Sigmoid colon (tissue), 7 donors: ENCODE results near the gene FARSB. TPM values are rescaled to one million over a fixed set of nuclear protein-coding genes. Genes with fewer than 3 reads are reported as not detected.

ENCODE experiments used
- DNase-seq: peaks from one replicate; pipeline ENCODE4 v3.0.0-alpha.2; 2019
- H3K27ac ChIP-seq, 4 donors: fragments of 200-600 bp; sonication (generic); one replicate each; pipeline ENCODE4 v1.5.1; 2016 to 2019; ENCODE audit warnings: mild to moderate bottlenecking in 1 of 4
- H3K27me3 ChIP-seq, 3 donors: fragments of 200-600 bp; sonication (generic); one replicate each; pipeline ENCODE4 v1.5.1; 2019; ENCODE audit warnings: mild to moderate bottlenecking in 1 of 3
- H3K36me3 ChIP-seq, 4 donors: fragments of 200-600 bp; sonication (generic); one replicate each; pipeline ENCODE4 v1.5.1; 2016 to 2019
- H3K4me1 ChIP-seq, 4 donors: fragments of 200-600 bp; sonication (generic); one replicate each; pipeline ENCODE4 v1.5.1; 2017 to 2019
- H3K4me3 ChIP-seq, 4 donors: fragments of 200-600 bp; sonication (generic); one replicate each; pipeline ENCODE4 v1.5.1; 2017 to 2019; ENCODE audit warnings: mild to moderate bottlenecking in 2 of 4, moderate library complexity in 1 of 4
- H3K9me3 ChIP-seq, 4 donors: fragments of 200-600 bp in 3 of 4; sonication (generic) in 3 of 4; one replicate each; pipeline versions ENCODE4 v1.5.1 to v1.6.1; 2013 to 2019
- EP300 ChIP-seq, 4 donors: sonication (generic); formaldehyde crosslinking; IDR thresholded peaks; one replicate each; pipeline ENCODE4 v1.6.1; 2017; ENCODE audit warnings: antibody characterized with exemption in 4 of 4
- POLR2A ChIP-seq, 2 donors: fragments of 450-650 bp; IDR thresholded peaks; one replicate each; pipeline ENCODE4 v1.6.1; 2016; ENCODE audit warnings: antibody characterized with exemption in 2 of 2, mild to moderate bottlenecking in 2 of 2, moderate library complexity in 2 of 2
- POLR2AphosphoS5 ChIP-seq, 4 donors: sonication (generic); formaldehyde crosslinking; IDR thresholded peaks; one replicate each; pipeline ENCODE4 v1.6.1; 2017; ENCODE audit warnings: antibody characterized with exemption in 4 of 4
- WGBS, 2 donors: extraction: QIAGEN DNeasy Blood & Tissue Kit; methylation state at CpG; one replicate each; pipeline ENCODE4 v1.1.7; 2013; 5-methylcytosine and 5-hydroxymethylcytosine counted together
- intact Hi-C: fragments of 100-400 bp; cut with DNase I; formaldehyde crosslinking; loops from one replicate; pipeline ENCODE4 v1.15.1; 2023
- polyA plus RNA-seq, 3 donors: library from polyadenylated mRNA; stranded (reverse); fragments of 200-250 nt; gene quantifications; one replicate each; pipeline ENCODE4 v1.2.3, GENCODE V29; 2013
- total RNA-seq, 4 donors: library from RNA; depleted of rRNA; stranded (reverse); fragments of >200 nt; gene quantifications; one replicate each; pipeline ENCODE4 v1.1.0, GENCODE V29; 2016
- TF ChIP-seq, protein P1 (sequence below), 4 experiments: fragments of 450-650 bp in 3 of 4; fragments of 200-600 bp in 1 of 4; IDR thresholded peaks; one replicate each; pipeline ENCODE4 v1.5.1; 2016 to 2019; ENCODE audit warnings: antibody characterized with exemption in 4 of 4, mild to moderate bottlenecking in 3 of 4, moderate library complexity in 2 of 4
- donor health status: healthy with polysubstance abuse.
- donor health status: Bipolar disorder and iron deficiency.
- donor health status: healthy.

The FARSB gene
- total and polyA plus RNA-seq, 7 donors, result 8.3 to 23.0 (median 15.2) TPM

DNA sequence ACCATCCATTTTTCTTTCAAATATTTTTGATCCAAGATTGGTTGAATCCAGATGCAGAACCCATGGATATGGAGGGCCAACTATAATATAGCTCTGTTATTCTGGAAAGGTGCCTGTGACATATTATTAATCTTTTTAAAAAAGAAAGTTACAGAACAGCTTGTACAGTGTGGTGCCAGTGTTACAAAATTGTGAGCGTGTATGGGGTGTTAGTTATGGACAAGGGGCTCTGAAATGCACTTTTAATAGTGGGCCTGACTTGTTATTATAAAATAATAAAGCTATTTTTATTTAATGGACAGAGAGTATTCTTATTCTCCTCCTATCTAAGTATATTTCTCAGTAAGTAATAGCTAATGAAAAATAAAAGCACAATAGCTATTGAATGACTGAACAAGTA lies 111.2 kb downstream of the FARSB start:
- Histone ChIP-seq H3K9me3 (no peaks in the 10 kb centered on the region), H3K4me3 (no peak overlapping the region), H3K36me3 (no peaks in the 10 kb centered on the region), H3K27ac (no peak overlapping the region), H3K27me3 (no peaks in the 10 kb centered on the region), H3K4me1 (peaks cover 0 to 47% (median 27%) of the 10 kb centered on the region in 4 donors)
- WGBS, 2 donors, result 91 to 94% methylated on average over 1 of the region's 1 CpG
- TF ChIP-seq EP300 (IDR thresholded peaks at IDR 0.05) (no peak), POLR2A (IDR thresholded peaks at IDR 0.05) (no peak)
- intact Hi-C loops, result no loop called here
- no peak for DNase-seq

DNA sequence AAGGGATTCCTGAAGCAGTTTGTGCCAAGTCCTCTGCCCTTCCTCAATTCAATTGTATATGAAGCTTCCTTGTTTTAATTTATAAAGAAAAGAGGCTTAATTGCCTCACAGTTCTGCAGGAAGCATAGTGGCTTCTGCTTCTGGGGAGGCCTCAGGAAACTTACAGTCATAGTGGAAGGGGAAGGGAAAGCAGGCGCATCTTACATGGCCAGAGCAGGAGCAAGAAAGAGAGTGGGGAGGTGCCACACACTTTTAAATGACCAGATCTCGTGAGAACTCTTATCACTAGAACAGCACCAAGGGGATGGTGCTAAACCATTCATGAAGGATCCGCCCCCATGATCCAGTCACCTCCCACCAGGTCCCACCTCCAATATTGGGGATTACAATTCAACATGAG lies 117.4 kb downstream of the FARSB start:
- H3K4me3 ChIP-seq, result no peak overlapping the region
- no peak for DNase-seq
- WGBS, 2 donors, result 85 to 92% methylated on average over 3 of the region's 3 CpGs
- no peaks in the 10 kb centered on the region for H3K36me3 ChIP-seq
- no peaks in the 10 kb centered on the region for H3K9me3 ChIP-seq
- TF ChIP-seq POLR2AphosphoS5 (IDR thresholded peaks at IDR 0.05) (no peak), EP300 (IDR thresholded peaks at IDR 0.05) (no peak)
- H3K27me3 ChIP-seq, result no peaks in the 10 kb centered on the region
- H3K4me1 ChIP-seq, result no peaks in the 10 kb centered on the region
- intact Hi-C loops, result no loop called here
- H3K27ac ChIP-seq, result no peak overlapping the region

DNA sequence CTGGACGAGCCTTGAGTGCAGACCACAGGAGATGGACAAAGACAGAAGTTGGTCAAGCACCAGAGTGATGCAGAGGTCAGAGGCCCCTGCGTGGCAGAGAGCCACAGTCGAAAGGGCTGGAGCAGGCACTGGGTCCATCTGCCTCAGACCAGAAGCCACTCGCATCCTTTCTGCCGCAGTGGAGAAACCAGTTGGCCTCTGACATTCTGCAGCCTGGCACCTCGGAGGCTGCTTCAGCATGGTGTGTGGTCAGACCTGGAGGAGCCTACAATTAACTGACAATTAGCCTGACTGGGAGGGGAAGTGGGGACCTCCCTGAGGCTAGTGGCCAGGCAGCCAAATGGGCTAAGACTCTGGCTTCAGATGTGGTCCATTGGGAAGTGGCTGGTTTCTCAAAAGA lies 120.4 kb downstream of the FARSB start:
- DNase-seq, result no peak
- Histone ChIP-seq H3K4me3 (no peak overlapping the region), H3K9me3 (no peaks in the 10 kb centered on the region), H3K4me1 (no peaks in the 10 kb centered on the region), H3K27me3 (no peaks in the 10 kb centered on the region), H3K36me3 (no peaks in the 10 kb centered on the region), H3K27ac (no peak overlapping the region)
- WGBS, 2 donors, result 81 to 93% methylated on average over 6 of the region's 6 CpGs
- TF ChIP-seq POLR2AphosphoS5 (IDR thresholded peaks at IDR 0.05), result no peak
- TF ChIP-seq POLR2A (IDR thresholded peaks at IDR 0.05), result no peak
- TF ChIP-seq, protein P1, sequence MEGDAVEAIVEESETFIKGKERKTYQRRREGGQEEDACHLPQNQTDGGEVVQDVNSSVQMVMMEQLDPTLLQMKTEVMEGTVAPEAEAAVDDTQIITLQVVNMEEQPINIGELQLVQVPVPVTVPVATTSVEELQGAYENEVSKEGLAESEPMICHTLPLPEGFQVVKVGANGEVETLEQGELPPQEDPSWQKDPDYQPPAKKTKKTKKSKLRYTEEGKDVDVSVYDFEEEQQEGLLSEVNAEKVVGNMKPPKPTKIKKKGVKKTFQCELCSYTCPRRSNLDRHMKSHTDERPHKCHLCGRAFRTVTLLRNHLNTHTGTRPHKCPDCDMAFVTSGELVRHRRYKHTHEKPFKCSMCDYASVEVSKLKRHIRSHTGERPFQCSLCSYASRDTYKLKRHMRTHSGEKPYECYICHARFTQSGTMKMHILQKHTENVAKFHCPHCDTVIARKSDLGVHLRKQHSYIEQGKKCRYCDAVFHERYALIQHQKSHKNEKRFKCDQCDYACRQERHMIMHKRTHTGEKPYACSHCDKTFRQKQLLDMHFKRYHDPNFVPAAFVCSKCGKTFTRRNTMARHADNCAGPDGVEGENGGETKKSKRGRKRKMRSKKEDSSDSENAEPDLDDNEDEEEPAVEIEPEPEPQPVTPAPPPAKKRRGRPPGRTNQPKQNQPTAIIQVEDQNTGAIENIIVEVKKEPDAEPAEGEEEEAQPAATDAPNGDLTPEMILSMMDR (IDR thresholded peaks at IDR 0.05), result no peak
- TF ChIP-seq EP300 (IDR thresholded peaks at IDR 0.05), result no peak
- intact Hi-C loops, result no loop called here

DNA sequence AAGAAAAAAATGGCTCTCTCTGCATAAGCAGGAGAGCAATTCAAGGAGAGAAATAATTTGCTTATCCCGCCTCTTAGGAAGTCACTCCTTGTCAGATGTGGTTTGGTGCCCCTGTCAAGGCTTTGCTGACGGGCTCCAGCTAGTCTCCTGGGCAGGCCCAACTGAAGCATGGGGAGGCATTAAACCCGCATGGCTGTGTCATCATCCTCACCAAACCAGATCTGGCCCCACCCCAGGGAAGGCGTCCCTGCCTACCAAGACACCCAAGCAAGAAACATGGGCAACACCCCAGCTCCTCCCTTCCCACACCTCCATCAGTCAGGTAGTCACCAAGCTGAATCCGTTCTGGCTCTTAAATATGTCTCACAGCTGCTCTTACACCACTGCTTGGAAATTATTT lies 123.6 kb downstream of the FARSB start:
- H3K9me3 ChIP-seq, result no peaks in the 10 kb centered on the region
- H3K4me3 ChIP-seq, result no peak overlapping the region
- WGBS, 2 donors, result 84 to 90% methylated on average over 5 of the region's 5 CpGs
- TF ChIP-seq, protein P1 (IDR thresholded peaks at IDR 0.05), result no peak
- TF ChIP-seq EP300 (IDR thresholded peaks at IDR 0.05) (no peak), POLR2AphosphoS5 (IDR thresholded peaks at IDR 0.05) (no peak), POLR2A (IDR thresholded peaks at IDR 0.05) (no peak)
- H3K4me1 ChIP-seq, result no peaks in the 10 kb centered on the region
- no peaks in the 10 kb centered on the region for H3K27me3 ChIP-seq
- no peak overlapping the region for H3K27ac ChIP-seq
- intact Hi-C loops, result no loop called here
- no peak for DNase-seq
- H3K36me3 ChIP-seq, result no peaks in the 10 kb centered on the region

DNA sequence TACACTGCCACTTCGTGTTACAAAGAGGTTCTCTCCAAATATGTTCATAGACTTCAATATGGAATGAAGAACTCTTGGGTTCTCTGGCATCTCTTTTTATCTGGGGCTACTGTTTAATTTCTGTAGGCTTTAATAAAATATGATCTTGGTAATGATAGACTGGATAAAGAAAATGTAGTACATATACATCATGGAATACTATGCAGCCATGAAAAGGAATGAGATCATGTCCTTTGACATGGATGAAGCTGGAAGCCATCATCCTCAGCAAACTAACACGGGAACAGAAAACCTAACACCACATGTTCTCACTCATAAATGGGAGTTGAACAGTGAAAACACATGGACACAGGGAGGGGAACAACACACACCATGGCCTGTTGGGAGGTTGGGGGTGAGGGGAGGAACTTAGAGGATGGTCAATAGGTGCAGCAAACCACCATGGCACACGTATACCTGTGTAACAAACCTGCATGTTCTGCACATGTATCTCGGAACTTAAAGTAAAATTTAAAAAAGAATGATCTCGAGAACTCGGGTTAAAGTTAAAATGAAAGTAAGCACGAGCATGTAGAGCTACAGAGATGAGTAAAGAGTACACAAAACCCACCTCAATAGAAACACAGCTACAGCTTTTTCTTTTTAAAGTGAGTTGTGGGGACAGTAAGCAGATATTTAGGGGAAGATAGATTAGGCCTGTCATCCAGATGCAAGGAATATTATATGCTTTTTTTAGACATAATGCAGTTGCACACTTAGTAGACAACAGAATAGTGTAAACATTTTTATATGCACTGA lies 129.2 kb downstream of the FARSB start:
- no peaks in the 10 kb centered on the region for H3K9me3 ChIP-seq
- no peak for DNase-seq
- no peaks in the 10 kb centered on the region for H3K27me3 ChIP-seq
- no peaks in the 10 kb centered on the region for H3K4me1 ChIP-seq
- no peak overlapping the region for H3K4me3 ChIP-seq
- intact Hi-C loops, result no loop called here
- 86 to 91% methylated on average over 7 of the region's 7 CpGs for WGBS, 2 donors
- TF ChIP-seq, protein P1 (IDR thresholded peaks at IDR 0.05), result no peak
- TF ChIP-seq EP300 (IDR thresholded peaks at IDR 0.05), result no peak
- no peak for TF ChIP-seq POLR2AphosphoS5 (IDR thresholded peaks at IDR 0.05)
- no peak for TF ChIP-seq POLR2A (IDR thresholded peaks at IDR 0.05)
- no peaks in the 10 kb centered on the region for H3K36me3 ChIP-seq
- H3K27ac ChIP-seq, result no peak overlapping the region

DNA sequence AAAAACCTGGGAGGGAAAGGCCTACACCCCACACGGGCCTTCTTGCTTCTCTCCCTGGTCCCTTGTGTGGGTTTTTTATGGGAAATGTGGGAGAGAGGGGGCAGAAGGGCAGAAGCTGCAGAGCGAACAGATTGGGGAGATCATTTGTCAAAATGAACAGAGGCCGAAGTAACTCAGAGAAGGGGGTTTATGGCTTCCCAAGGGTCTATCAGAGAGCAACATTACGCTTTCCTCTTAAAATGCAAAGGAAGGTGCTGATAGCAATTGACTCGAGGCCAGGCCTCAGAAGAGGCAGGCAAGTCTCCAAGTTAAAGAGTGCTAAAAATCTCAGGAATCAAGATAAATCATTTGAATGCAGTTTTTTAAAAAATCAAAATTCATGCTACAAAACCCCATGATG lies 130.1 kb downstream of the FARSB start:
- Histone ChIP-seq H3K9me3 (no peaks in the 10 kb centered on the region), H3K36me3 (no peaks in the 10 kb centered on the region), H3K27ac (no peak overlapping the region), H3K4me1 (no peaks in the 10 kb centered on the region), H3K4me3 (no peak overlapping the region), H3K27me3 (no peaks in the 10 kb centered on the region)
- 84 to 91% methylated on average over 5 of the region's 5 CpGs for WGBS, 2 donors
- DNase-seq, result no peak
- TF ChIP-seq POLR2A (IDR thresholded peaks at IDR 0.05) (no peak), EP300 (IDR thresholded peaks at IDR 0.05) (no peak)
- TF ChIP-seq, protein P1 (IDR thresholded peaks at IDR 0.05), result no peak
- intact Hi-C loops, result no loop called here
